Hematopoietic multipotent progenitor cell treated with erythropoietin and hydrocortisone succinate and interleukin-3 and kit ligand, for 6 days (in vitro differentiated cells): ENCODE data around the gene NUDT4.
"Not testable (repeated sequence)": the region's sequence is repeated elsewhere in the genome, so short reads cannot be mapped to it uniquely, and the experiment has no call there.

Experiments
- DNase-seq: peaks from one replicate; pipeline ENCODE4 v3.0.0-alpha.2; 2015

Gene NUDT4

GRCh38 chr12:93402333-93403311 lies 24.9 kb downstream of the NUDT4 start:
- no peak for DNase-seq

DNA sequence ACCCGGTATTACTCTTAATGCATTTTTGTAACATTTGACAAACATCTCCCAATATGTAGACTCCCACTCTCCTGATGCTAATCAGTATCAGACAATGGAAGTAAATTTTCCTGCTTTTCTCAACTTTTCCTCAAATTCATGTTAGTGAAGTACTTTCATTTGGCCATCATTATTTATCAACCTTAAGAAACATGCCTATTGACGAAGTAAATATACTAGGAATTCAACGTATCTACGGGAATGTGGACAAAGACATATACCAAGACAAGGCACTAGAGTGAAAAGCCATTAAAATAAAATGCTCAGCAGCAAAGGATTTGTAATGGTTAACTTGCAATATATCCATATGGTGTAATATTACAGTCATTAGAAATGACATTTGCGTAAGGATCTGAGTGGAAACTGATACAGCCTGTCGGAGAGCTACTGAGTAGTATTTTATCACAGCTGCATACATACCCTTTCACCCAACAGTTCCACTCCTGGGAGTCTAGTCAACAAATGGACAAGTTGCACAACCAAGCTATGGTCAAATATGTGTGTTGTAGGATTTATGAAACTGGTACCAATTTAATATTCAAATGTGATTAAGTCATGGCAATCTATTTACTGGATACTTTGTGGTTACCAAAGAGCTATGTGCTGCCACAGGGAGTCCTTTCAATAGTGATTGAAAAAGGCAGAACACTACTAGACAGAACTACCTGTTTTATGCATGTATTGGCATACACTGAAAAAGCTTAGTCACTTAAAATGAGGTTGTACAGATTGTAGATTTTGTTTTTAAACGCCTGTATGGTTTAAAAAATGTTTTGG lies 26.5 kb downstream of the NUDT4 start:
- DNase-seq = no peak

- DNase-seq = no peak
These were observed 27.5 kb downstream of the NUDT4 start for GRCh38 chr12:93404961-93405849.

DNA sequence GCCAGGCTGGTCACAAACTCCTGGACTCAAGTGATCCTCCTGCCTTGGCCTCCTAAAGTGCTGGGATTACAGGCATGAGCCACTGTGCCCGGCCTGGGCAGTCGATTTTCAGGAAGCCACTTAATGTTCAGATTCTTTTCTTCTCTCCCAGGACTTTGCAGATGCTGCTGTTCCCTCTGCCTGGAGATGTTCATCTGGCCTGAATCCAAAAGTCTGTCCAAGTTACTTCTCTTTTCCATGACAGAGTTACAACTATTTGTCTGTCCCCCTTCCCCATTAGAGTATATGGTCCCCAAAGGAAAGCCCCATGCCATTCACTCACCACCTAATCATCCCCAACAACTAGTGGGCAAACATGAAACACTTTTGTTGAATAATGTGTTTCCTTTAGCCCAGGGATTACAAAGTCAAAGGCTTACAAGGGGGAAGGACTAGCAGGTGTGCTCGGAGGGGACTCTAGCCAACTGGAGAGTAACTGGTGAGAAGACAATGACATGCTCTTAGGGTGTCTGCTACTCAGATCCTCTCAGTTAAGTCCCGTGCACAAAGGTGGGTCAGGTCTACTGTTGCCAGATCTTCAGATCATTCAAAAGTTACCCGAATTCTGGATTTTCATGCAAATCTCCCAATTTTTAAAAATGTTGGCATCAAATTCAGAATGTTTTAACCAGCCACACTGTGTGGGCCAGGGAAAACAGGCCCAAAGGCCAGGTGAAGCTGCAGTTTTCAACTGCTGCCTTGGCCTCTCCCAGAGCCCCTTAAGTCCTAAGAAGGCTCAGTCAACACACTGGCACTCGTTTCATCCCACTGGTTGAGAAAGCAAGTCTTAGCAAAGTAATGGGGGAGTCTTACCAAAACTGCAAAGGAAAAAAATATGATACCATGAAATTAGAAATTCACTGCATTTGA lies 29.6 kb downstream of the NUDT4 start:
- no peak for DNase-seq

- no peak for DNase-seq
These were observed 30.2 kb downstream of the NUDT4 start for GRCh38 chr12:93407963-93408283.

- DNase-seq = no peak
These were observed 31.1 kb downstream of the NUDT4 start for GRCh38 chr12:93408813-93409212.

GRCh38 chr12:93409343-93410187 lies 31.8 kb downstream of the NUDT4 start:
- not testable (repeated sequence) for DNase-seq

GRCh38 chr12:93411060-93411459 lies 33.3 kb downstream of the NUDT4 start:
- DNase-seq = not testable (repeated sequence)

GRCh38 chr12:93412396-93412795 lies 34.7 kb downstream of the NUDT4 start:
- DNase-seq = not testable (repeated sequence)

DNA sequence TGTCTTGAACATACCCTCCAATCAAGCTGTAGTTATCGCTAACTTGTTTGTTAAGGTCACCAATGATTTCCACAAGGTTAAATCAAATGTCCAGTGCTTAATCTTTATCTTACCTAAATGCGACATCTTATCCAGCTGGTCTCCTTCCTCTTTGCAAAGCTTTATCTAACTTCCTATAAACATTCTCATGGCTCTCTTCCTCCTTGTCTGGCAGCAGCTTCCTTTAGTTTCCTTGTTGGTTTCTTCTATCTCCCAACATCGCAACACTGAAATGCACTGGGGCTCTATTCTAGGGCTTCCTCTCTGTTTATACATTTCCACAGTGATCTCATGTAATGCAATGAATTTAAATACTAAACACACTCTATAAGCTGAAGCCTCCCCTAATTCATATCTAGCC lies 35.3 kb downstream of the NUDT4 start:
- no peak for DNase-seq

- no peak for DNase-seq
These were observed 38.2 kb downstream of the NUDT4 start for GRCh38 chr12:93415723-93416464.

DNA sequence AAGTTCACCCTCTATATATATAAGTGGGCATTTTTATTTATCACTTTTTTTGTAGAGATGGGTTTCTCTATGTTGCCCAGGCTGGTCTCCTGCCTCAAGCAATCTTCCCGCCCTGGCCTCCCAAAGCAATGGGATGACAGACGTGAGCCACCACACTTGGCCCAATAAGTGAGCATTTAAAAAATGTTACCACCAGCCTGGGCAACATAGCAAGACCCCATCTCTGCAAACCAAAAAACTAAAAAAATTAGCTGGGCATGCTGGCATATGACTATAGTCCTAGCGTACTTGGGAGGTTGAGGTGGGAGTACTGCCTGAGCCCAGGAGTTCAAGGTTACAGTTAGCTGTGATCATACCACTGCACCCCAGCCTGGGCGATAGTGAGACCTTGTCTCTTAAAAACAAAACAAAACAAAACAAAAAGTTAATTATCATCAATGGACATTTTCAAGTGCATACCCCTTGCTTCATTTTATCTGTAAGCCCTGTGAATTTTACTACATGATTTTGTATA lies 40.3 kb downstream of the NUDT4 start:
- DNase-seq = no peak

DNA sequence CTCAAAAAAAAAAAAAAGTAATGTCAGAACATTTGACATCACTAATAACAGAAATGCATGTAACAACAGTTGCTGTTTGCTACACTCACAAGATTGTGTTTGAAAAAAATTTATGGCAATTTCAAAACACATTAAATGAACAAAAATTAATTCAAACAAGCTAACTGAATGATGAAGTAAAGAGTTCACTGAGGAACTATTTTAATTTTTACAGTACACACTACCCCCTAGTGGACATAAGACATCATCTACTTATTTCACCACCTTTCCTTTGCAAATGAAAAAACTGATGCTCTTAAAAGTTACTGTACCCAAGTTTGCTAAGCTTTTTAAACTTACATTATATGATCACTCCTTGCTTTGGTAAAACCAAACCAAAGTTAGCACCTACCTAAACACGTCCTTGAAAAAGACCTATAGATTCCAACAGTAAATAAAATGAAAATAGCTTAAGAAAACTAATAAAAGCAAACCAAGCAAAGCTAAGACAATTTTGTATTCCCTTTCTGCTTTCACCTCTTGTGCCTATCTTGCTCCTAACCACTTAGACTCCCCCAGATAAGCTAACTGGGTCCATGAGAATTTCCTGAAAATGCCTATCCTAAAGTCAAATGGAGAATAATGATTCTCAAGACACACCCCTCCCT lies 41.8 kb downstream of the NUDT4 start:
- peak; percentile 86 for DNase-seq

DNA sequence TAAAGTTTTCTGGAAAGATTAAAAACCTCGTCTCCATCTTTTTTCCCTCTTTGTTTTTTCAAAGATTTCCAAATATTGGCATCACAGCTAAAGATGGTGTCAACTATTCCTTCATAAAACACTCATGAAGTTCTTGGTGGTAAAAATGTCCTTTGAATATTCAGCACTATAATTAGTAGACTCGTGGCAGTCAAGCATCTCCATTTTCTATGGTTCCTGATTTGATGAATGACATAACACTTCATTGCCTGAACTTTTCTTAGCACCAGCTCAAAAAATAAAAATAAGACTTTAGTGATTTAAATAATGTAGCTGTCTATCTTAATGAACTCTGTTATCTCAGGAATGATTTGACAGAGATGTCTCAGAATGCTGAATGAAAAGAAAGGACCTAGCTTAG lies 44.3 kb downstream of the NUDT4 start:
- DNase-seq = no peak

DNA sequence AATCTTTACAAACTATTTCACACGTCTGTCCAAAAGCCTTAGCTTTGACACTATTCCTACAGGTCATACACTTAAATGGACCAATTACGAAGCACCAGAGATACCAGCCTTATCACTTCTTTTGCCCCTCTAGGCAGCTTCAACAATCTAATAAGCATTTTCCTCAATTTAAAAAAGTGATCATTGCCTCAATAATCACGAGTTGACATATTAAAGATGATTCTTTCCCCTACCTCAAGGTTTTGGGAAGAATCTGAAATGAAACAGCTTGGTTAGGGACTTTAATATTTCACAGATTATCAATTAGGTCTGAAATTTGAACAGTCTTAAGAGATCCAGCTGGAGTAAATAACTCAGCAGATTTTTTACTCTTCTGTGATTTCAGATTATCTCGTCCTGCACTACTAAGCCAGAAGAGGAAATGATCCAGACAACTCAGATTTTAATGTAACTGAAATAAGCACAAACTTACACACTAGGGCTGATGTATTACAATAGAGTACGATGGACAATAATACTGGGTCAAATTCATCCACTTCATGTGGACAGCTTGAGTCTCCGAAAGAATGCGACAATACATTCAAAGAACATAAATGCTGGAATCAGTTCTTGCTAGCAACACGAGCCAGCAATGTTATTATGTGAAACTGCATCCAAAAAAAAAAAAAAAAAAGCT lies 48.1 kb downstream of the NUDT4 start:
- DNase-seq = no peak

GRCh38 chr12:93426412-93426805 lies 48.7 kb downstream of the NUDT4 start:
- DNase-seq = no peak

GRCh38 chr12:93427779-93428564 lies 50.2 kb downstream of the NUDT4 start:
- DNase-seq = peak; percentile 42

- no peak for DNase-seq
These were observed 51.7 kb downstream of the NUDT4 start for GRCh38 chr12:93429448-93429847.
